Stimulated activated CD4-positive, alpha-beta T cell treated with anti-CD3 and anti-CD28 coated beads, Interleukin-1b, Interleukin-23, amount 100 ng/mL, for 4 hours (primary cell): ENCODE data around the gene USP9X.
"Not testable (repeated sequence)": the region's sequence is repeated elsewhere in the genome, so short reads cannot be mapped to it uniquely, and the experiment has no call there.

Experiments used
- DNase-seq, 2 donors: peaks; one replicate each; pipeline ENCODE4 v3.0.0-alpha.2; 2020; ENCODE audit warnings: low read depth in 2 of 2

Gene USP9X

GRCh38 chrX:41085878-41086626 lies 807 bp downstream of the USP9X start:
- DNase-seq: peak; percentile 5 to 16

- DNase-seq: no peak
These were observed 1.3 kb downstream of the USP9X start for GRCh38 chrX:41086627-41086932.

GRCh38 chrX:41087201-41087600 lies 2.0 kb downstream of the USP9X start:
- no peak for DNase-seq

GRCh38 chrX:41090568-41091238 lies 5.5 kb downstream of the USP9X start:
- DNase-seq: no peak

GRCh38 chrX:41092776-41093175 lies 7.5 kb downstream of the USP9X start:
- DNase-seq: no peak

GRCh38 chrX:41095174-41095573 lies 9.9 kb downstream of the USP9X start:
- no peak for DNase-seq

GRCh38 chrX:41095908-41096307 lies 10.7 kb downstream of the USP9X start:
- no peak for DNase-seq

GRCh38 chrX:41096339-41096955 lies 11.2 kb downstream of the USP9X start:
- DNase-seq: no peak

GRCh38 chrX:41097326-41097725 lies 12.1 kb downstream of the USP9X start:
- DNase-seq: no peak

- no peak for DNase-seq
These were observed 15.0 kb downstream of the USP9X start for GRCh38 chrX:41100200-41100599.

- no peak for DNase-seq
These were observed 15.6 kb downstream of the USP9X start for GRCh38 chrX:41100819-41101218.

- no peak for DNase-seq
These were observed 19.8 kb downstream of the USP9X start for GRCh38 chrX:41105005-41105404.

GRCh38 chrX:41106257-41106656 lies 21.0 kb downstream of the USP9X start:
- not testable (repeated sequence) for DNase-seq

- no peak for DNase-seq
These were observed 22.8 kb downstream of the USP9X start for GRCh38 chrX:41108007-41108406.

GRCh38 chrX:41108463-41109205 lies 23.4 kb downstream of the USP9X start:
- DNase-seq: no peak

- DNase-seq: no peak
These were observed 25.8 kb downstream of the USP9X start for GRCh38 chrX:41110801-41111625.

- peak in 1 of 2 donors; percentile 45 for DNase-seq
These were observed 29.8 kb downstream of the USP9X start for GRCh38 chrX:41115104-41115425.

GRCh38 chrX:41116948-41117347 lies 31.7 kb downstream of the USP9X start:
- DNase-seq: no peak

- DNase-seq: no peak
These were observed 32.9 kb downstream of the USP9X start for GRCh38 chrX:41118156-41118555.

GRCh38 chrX:41119803-41120202 lies 34.6 kb downstream of the USP9X start:
- DNase-seq: no peak

GRCh38 chrX:41121766-41122165 lies 36.5 kb downstream of the USP9X start:
- DNase-seq: no peak
